Measurements from ENCODE around the gene HPS1. TPM values are rescaled to one million over a fixed set of nuclear protein-coding genes. Genes with fewer than 3 reads are reported as not detected.

Gene HPS1
- total and polyA plus RNA-seq, 10 of the 15 experiments (the other 5 are each of a cell fraction or from before 2014, with no cell fraction given): 27.1 to 138 (median 54.8) TPM

GRCh38 chr10:98422182-98422581 is 24.6 kb downstream of the HPS1 start:
- H2AFZ ChIP-seq (ENCODE audit: control insufficient read depth, low read depth, low read length): no peak overlapping the region
- RAD21 ChIA-PET (ENCODE audit: unreplicated experiment): no interaction called here
- in situ Hi-C loops (cut with MboI) (no loop called here), intact Hi-C loops (cut with micrococcal nuclease; ENCODE audit: unreplicated experiment) (no loop called here)
- no peaks in the 10 kb centered on the region for H3K79me2 ChIP-seq (ENCODE audit: control insufficient read depth, insufficient read depth, low read length)
- no peak for FAIRE-seq
- H3K9me3 ChIP-seq (replicated peaks; ENCODE audit: control insufficient read depth, insufficient read depth, low read length): no peaks in the 10 kb centered on the region
- BruUV-seq (replicated peaks): no TSS peak
- no peak overlapping the region for H3K27ac ChIP-seq (ENCODE audit: control insufficient read depth, insufficient read depth)
- H3K4me1 ChIP-seq (ENCODE audit: control insufficient read depth, insufficient read depth, low read length): peaks cover 5% of the 10 kb centered on the region
- no peaks in the 10 kb centered on the region for H4K20me1 ChIP-seq (ENCODE audit: control insufficient read depth, insufficient read depth)
- no peaks in the 10 kb centered on the region for H3K27me3 ChIP-seq (replicated peaks in 1 of 2; ENCODE audit: control insufficient read depth in 2 of 2, insufficient read depth in 2 of 2, low read length in 1 of 2)
- H3K9ac ChIP-seq (ENCODE audit: control insufficient read depth, insufficient read depth, low read length): no peak overlapping the region
- POLR2A ChIA-PET: no interaction called here
- H3K4me3 ChIP-seq: no peak overlapping the region
- no peak for ATAC-seq
- DNase-seq (ENCODE audit: low read depth, low spot score): no peak
- H3K4me2 ChIP-seq (ENCODE audit: control insufficient read depth, insufficient read depth): no peak overlapping the region
- SMC1A ChIA-PET (ENCODE audit: uncharacterized antibody, unreplicated experiment): interaction anchor here (0.7 kb wide), 1 partner anchor 75 kb away, joined by 3 read pairs; no protein-coding TSS in a partner anchor
- H3K36me3 ChIP-seq (ENCODE audit: control insufficient read depth in 2 of 2, insufficient read depth in 2 of 2, low read length in 1 of 2): peaks cover 10 to 13% of the 10 kb centered on the region in 2 experiments; a peak in 3 of 4 replicates
- CTCF ChIA-PET: interaction anchor here (0.6 to 1.3 kb wide), 3 partner anchors 17 to 51 kb away, joined by 3 to 4 read pairs (median 3); no protein-coding TSS in a partner anchor
- 95% methylated on average over 10 of the region's 10 CpGs for WGBS (ENCODE audit: insufficient coverage, insufficient replicate concordance, low lambda C conversion rate, missing lambda C conversion rate)
- TF ChIP-seq ZNF274 (IDR thresholded peaks at IDR 0.05; ENCODE audit: insufficient read depth, insufficient read length): no peak
- no peak for TF ChIP-seq SMAD1 (IDR thresholded peaks at IDR 0.05; ENCODE audit: low read depth, partially characterized antibody)
- TF ChIP-seq, protein P1, sequence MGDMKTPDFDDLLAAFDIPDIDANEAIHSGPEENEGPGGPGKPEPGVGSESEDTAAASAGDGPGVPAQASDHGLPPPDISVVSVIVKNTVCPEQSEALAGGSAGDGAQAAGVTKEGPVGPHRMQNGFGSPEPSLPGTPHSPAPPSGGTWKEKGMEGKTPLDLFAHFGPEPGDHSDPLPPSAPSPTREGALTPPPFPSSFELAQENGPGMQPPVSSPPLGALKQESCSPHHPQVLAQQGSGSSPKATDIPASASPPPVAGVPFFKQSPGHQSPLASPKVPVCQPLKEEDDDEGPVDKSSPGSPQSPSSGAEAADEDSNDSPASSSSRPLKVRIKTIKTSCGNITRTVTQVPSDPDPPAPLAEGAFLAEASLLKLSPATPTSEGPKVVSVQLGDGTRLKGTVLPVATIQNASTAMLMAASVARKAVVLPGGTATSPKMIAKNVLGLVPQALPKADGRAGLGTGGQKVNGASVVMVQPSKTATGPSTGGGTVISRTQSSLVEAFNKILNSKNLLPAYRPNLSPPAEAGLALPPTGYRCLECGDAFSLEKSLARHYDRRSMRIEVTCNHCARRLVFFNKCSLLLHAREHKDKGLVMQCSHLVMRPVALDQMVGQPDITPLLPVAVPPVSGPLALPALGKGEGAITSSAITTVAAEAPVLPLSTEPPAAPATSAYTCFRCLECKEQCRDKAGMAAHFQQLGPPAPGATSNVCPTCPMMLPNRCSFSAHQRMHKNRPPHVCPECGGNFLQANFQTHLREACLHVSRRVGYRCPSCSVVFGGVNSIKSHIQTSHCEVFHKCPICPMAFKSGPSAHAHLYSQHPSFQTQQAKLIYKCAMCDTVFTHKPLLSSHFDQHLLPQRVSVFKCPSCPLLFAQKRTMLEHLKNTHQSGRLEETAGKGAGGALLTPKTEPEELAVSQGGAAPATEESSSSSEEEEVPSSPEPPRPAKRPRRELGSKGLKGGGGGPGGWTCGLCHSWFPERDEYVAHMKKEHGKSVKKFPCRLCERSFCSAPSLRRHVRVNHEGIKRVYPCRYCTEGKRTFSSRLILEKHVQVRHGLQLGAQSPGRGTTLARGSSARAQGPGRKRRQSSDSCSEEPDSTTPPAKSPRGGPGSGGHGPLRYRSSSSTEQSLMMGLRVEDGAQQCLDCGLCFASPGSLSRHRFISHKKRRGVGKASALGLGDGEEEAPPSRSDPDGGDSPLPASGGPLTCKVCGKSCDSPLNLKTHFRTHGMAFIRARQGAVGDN (IDR thresholded peaks at IDR 0.05): no peak
- TF ChIP-seq, protein P2, sequence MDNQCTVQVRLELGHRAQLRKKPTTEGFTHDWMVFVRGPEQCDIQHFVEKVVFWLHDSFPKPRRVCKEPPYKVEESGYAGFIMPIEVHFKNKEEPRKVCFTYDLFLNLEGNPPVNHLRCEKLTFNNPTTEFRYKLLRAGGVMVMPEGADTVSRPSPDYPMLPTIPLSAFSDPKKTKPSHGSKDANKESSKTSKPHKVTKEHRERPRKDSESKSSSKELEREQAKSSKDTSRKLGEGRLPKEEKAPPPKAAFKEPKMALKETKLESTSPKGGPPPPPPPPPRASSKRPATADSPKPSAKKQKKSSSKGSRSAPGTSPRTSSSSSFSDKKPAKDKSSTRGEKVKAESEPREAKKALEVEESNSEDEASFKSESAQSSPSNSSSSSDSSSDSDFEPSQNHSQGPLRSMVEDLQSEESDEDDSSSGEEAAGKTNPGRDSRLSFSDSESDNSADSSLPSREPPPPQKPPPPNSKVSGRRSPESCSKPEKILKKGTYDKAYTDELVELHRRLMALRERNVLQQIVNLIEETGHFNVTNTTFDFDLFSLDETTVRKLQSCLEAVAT (IDR thresholded peaks at IDR 0.05): no peak
- TF ChIP-seq MEF2B (IDR thresholded peaks at IDR 0.05; ENCODE audit: partially characterized antibody, poor library complexity, severe bottlenecking): no peak
- TF ChIP-seq E2F8 (IDR thresholded peaks at IDR 0.05; ENCODE audit: low read depth, partially characterized antibody): no peak
- no peak for TF ChIP-seq MYB (IDR thresholded peaks at IDR 0.05; ENCODE audit: borderline replicate concordance, low read depth, low read length)
- TF ChIP-seq, protein P3, sequence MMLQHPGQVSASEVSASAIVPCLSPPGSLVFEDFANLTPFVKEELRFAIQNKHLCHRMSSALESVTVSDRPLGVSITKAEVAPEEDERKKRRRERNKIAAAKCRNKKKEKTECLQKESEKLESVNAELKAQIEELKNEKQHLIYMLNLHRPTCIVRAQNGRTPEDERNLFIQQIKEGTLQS (IDR thresholded peaks at IDR 0.05; ENCODE audit: borderline replicate concordance, extremely low read depth, low read depth, low read length): no peak
- TF ChIP-seq, protein P4, sequence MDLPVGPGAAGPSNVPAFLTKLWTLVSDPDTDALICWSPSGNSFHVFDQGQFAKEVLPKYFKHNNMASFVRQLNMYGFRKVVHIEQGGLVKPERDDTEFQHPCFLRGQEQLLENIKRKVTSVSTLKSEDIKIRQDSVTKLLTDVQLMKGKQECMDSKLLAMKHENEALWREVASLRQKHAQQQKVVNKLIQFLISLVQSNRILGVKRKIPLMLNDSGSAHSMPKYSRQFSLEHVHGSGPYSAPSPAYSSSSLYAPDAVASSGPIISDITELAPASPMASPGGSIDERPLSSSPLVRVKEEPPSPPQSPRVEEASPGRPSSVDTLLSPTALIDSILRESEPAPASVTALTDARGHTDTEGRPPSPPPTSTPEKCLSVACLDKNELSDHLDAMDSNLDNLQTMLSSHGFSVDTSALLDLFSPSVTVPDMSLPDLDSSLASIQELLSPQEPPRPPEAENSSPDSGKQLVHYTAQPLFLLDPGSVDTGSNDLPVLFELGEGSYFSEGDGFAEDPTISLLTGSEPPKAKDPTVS (IDR thresholded peaks at IDR 0.05; ENCODE audit: low read depth, low read length): no peak
- no peak for TF ChIP-seq SMAD5 (IDR thresholded peaks at IDR 0.05; ENCODE audit: low read depth)
- TF ChIP-seq ASH2L (IDR thresholded peaks at IDR 0.05; ENCODE audit: borderline replicate concordance, low read depth): no peak
- TF ChIP-seq ATF2 (IDR thresholded peaks at IDR 0.05; ENCODE audit: low read length): no peak
